ENCODE measurements around the gene SCAPER.
"Not testable (repeated sequence)": the region's sequence is repeated elsewhere in the genome, so short reads cannot be mapped to it uniquely, and the experiment has no call there.

SCAPER gene

DNA sequence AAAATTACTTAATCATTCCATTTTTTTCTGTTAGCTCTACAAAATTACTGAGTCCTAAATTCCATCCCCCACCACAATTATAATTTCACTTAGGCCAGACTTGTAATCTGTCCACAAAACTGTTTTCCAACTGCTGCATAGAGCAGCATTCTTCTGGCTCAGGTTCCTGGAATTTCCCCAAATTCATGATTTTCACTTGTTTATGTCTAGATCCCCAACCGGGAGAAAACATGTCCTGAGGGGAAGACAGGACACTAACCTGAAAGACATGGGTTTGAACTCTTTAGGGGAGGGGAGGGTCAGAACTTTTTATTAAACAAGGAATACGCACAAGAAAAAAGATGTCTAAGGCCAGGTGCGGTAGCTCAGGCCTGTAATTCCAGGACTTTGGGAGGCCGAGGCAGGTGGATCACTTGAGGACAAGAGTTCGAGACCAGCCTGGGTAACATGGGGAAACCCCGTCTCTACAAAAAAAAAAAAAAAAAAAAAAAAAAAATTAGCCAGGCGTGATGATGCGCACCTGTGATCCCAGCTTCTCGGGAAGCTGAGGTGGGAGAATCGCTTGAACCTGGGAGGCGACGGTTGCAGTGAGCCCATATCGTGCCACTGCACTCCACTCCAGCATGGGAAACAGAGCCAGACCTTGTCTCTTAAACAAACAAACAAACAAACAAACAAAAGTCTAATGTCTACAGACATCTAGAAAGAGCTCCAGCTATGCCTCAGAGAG lies 595.4 kb downstream of the SCAPER start:
- no peak for DNase-seq

- DNase-seq = no peak
Observed at GRCh38 chr15:76303909-76304308, 601.2 kb downstream of the SCAPER start.

DNA sequence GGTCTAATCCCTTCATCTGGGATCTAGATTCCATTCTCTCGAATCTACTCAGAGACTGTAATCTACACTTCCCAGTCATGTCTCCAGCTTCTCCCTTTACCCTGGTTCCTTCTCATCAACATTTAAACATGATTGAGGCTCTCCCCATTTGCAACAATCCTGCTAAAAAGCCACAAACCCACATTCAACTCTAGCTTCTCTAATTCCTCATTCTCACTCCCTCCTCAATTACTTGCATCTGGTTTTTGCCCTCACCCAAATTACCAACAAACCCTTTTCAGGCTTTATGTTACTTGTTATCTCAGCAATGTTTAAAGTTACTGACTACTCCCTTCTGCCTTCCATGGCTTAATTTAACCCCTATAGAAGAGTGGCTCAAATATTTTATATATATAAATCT lies 605.4 kb downstream of the SCAPER start:
- no peak for DNase-seq

DNA sequence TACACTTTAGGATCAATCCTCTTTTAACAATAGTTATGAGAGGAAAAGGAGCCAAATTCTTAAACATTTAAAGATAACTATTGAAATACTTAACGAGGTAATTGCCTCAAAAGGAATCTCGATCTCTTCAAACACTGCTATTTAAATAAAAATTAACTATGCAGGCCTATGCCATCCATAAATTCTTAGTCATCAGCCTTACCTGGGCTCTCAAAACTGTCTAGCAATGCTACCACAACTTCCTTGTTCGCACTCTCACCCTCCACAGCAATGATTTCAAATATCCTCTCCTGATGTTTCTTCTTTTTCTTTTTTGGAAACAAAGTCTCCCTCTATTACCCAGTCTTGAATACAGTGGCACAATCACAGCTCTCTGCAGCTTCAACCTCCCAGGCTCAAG lies 606.2 kb downstream of the SCAPER start:
- DNase-seq = no peak

GRCh38 chr15:76297951-76298350 lies 607.2 kb downstream of the SCAPER start:
- not testable (repeated sequence) for DNase-seq

Measured in stimulated activated CD4-positive, alpha-beta T cell treated with anti-CD3 and anti-CD28 coated beads, Interleukin-1b, Interleukin-23, amount 100 ng/mL, for 48 hours (primary cell).